ENCODE measurements around the gene DUS1L.
"Not testable (repeated sequence)": the region's sequence is repeated elsewhere in the genome, so short reads cannot be mapped to it uniquely, and the experiment has no call there.

DNA sequence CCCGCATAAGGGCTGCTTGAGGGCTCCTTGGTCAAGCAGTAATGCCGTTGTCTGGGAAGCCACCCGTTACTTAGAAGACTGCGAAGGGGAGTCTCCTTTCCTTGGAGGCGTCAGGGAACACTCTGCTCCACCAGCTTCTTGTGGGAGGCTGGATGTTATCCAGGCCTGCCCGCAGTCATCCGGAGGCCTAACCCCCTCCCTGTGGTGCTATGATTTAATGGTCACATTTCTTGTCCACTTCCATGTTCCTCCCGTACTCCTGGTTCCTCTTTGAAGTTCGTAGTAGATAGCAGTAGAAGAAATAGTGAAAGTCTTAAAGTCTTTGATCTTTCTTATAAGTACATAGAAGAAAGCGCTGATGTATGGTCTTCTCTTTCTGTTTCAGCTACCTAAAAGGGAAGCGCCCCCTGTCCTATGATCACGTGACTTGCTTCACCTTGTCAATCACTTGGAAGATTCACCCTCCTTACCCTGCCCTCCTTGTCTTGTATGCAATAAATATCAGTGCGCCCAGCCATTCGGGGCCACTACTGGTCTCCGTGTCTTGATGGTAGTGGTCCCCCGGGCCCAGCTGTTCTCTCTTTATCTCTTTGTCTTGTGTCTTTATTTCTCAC, 26.7 kb downstream of the DUS1L start:
- TF ChIP-seq, protein P1, sequence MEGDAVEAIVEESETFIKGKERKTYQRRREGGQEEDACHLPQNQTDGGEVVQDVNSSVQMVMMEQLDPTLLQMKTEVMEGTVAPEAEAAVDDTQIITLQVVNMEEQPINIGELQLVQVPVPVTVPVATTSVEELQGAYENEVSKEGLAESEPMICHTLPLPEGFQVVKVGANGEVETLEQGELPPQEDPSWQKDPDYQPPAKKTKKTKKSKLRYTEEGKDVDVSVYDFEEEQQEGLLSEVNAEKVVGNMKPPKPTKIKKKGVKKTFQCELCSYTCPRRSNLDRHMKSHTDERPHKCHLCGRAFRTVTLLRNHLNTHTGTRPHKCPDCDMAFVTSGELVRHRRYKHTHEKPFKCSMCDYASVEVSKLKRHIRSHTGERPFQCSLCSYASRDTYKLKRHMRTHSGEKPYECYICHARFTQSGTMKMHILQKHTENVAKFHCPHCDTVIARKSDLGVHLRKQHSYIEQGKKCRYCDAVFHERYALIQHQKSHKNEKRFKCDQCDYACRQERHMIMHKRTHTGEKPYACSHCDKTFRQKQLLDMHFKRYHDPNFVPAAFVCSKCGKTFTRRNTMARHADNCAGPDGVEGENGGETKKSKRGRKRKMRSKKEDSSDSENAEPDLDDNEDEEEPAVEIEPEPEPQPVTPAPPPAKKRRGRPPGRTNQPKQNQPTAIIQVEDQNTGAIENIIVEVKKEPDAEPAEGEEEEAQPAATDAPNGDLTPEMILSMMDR (IDR thresholded peaks at IDR 0.05; ENCODE audit: low read length), result not testable (repeated sequence)
- TF ChIP-seq EZH2 (IDR thresholded peaks at IDR 0.05; ENCODE audit: borderline replicate concordance, low read length), result not testable (repeated sequence)
